ENCODE measurements around the gene CNNM2. TPM values are rescaled to one million over a fixed set of nuclear protein-coding genes. Genes with fewer than 3 reads are reported as not detected.

CNNM2 gene
- total RNA-seq, 1 experiment from 2014 or later, result 23.1 TPM

GRCh38 chr10:103069453-103070331 lies 151.6 kb downstream of the CNNM2 start:
- POLR2A ChIA-PET, result no interaction called here
- no peaks in the 10 kb centered on the region for H3K79me2 ChIP-seq (ENCODE audit: insufficient read depth, low read length)
- H2AFZ ChIP-seq (ENCODE audit: low read depth, low read length, poor library complexity, severe bottlenecking), result no peak overlapping the region
- H3K27ac ChIP-seq (ENCODE audit: low read depth, low read length), result no peak overlapping the region
- DNase-seq (ENCODE audit: low read depth, low spot score), result peak; percentile 59
- ATAC-seq, result peak; percentile 93
- H3K36me3 ChIP-seq (ENCODE audit: control insufficient read depth in 1 of 2, insufficient read depth in 2 of 2, low read length in 2 of 2), result no peaks in the 10 kb centered on the region
- H3K4me3 ChIP-seq (replicated peaks in 1 of 2; ENCODE audit: low read depth in 1 of 2, low read length in 2 of 2), result no peak overlapping the region
- H4K20me1 ChIP-seq (ENCODE audit: insufficient read depth), result no peaks in the 10 kb centered on the region
- H3K4me2 ChIP-seq (ENCODE audit: low read length), result 0 out of 2 replicates have a peak overlapping the region, but pooled peaks have one; percentile 6
- no TSS peak for BruUV-seq (replicated peaks)
- no peaks in the 10 kb centered on the region for H3K27me3 ChIP-seq (ENCODE audit: insufficient read depth, low read length)
- H3K9ac ChIP-seq (ENCODE audit: low read length), result no peak overlapping the region
- no peaks in the 10 kb centered on the region for H3K9me3 ChIP-seq (ENCODE audit: control insufficient read depth in 1 of 2, insufficient read depth in 1 of 2, low read depth in 1 of 2, low read length in 2 of 2)
- CTCF ChIA-PET, result interaction anchor here (1.3 to 4.5 kb wide), 2 partner anchors 152 to 204 kb away, joined by 3 to 42 read pairs; partner anchors contain the start of gene CNNM2
- peaks cover 3 to 6% of the 10 kb centered on the region in 2 experiments; a peak in 1 of 4 replicates for H3K4me1 ChIP-seq (ENCODE audit: control insufficient read depth in 1 of 2, insufficient read depth in 2 of 2, low read length in 2 of 2)
- no peaks in the 10 kb centered on the region for H3K9me2 ChIP-seq (ENCODE audit: insufficient read depth)
- RAD21 ChIA-PET (ENCODE audit: low non-redundant PET in 1 of 2, low total read pairs in 2 of 2, uncharacterized antibody in 2 of 2, unreplicated experiment in 2 of 2), result interaction anchor here (1.3 to 3.1 kb wide), 3 partner anchors 68 to 152 kb away, joined by 3 to 16 read pairs (median 11); partner anchors contain the start of gene CNNM2 (in 2 of the 2)
- intact Hi-C loops (cut with micrococcal nuclease), result loop anchor here (1.0 kb wide), 5 partner anchors 152 to 416 kb away; no protein-coding TSS in a partner anchor
- TF ChIP-seq RAD21 (IDR thresholded peaks at IDR 0.05; ENCODE audit: low read depth), result peak; percentile 98
- no peak for TF ChIP-seq ZBTB33 (IDR thresholded peaks at IDR 0.05; ENCODE audit: extremely low read depth, insufficient replicate concordance, low read length)
- TF ChIP-seq, protein P1, sequence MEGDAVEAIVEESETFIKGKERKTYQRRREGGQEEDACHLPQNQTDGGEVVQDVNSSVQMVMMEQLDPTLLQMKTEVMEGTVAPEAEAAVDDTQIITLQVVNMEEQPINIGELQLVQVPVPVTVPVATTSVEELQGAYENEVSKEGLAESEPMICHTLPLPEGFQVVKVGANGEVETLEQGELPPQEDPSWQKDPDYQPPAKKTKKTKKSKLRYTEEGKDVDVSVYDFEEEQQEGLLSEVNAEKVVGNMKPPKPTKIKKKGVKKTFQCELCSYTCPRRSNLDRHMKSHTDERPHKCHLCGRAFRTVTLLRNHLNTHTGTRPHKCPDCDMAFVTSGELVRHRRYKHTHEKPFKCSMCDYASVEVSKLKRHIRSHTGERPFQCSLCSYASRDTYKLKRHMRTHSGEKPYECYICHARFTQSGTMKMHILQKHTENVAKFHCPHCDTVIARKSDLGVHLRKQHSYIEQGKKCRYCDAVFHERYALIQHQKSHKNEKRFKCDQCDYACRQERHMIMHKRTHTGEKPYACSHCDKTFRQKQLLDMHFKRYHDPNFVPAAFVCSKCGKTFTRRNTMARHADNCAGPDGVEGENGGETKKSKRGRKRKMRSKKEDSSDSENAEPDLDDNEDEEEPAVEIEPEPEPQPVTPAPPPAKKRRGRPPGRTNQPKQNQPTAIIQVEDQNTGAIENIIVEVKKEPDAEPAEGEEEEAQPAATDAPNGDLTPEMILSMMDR (IDR thresholded peaks at IDR 0.05 in 2 of 3, conservative IDR thresholded peaks at IDR 0.05 in 1 of 3; ENCODE audit: borderline replicate concordance in 1 of 3, insufficient read depth in 1 of 3, low read depth in 2 of 3, low read length in 2 of 3), result peak; percentile 75 to 98 (median 94)
- peak; percentile 31 for TF ChIP-seq YY1 (IDR thresholded peaks at IDR 0.05; ENCODE audit: extremely low read depth, insufficient replicate concordance, low read depth, low read length)
